ENCODE measurements around the gene C7orf25.

The C7orf25 gene

GRCh38 chr7:42947521-42947920 lies 35.7 kb upstream of the C7orf25 start:
- no peak for TF ChIP-seq EZH2phosphoT487 (IDR thresholded peaks at IDR 0.05; ENCODE audit: low read depth)
- TF ChIP-seq CTCF (IDR thresholded peaks at IDR 0.05; ENCODE audit: low read depth, low read length), result no peak
- Histone ChIP-seq H2AFZ (ENCODE audit: low read depth, low read length) (no peak overlapping the region), H3K9ac (ENCODE audit: low read length) (no peak overlapping the region), H4K20me1 (ENCODE audit: insufficient read depth, low read length) (no peaks in the 10 kb centered on the region), H3K4me3 (ENCODE audit: low read length) (no peak overlapping the region), H3K36me3 (replicated peaks; ENCODE audit: low read depth, low read length) (no peaks in the 10 kb centered on the region), H3K27me3 (ENCODE audit: low read depth, low read length) (no peaks in the 10 kb centered on the region), H3K79me2 (ENCODE audit: low read length) (no peaks in the 10 kb centered on the region), H3K27ac (ENCODE audit: low read length) (no peak overlapping the region), H3K4me1 (ENCODE audit: low read length) (peaks cover 23% of the 10 kb centered on the region), H3K9me3 (ENCODE audit: insufficient read depth, low read length) (no peaks in the 10 kb centered on the region), H3K4me2 (ENCODE audit: low read length) (no peak overlapping the region)

DNA sequence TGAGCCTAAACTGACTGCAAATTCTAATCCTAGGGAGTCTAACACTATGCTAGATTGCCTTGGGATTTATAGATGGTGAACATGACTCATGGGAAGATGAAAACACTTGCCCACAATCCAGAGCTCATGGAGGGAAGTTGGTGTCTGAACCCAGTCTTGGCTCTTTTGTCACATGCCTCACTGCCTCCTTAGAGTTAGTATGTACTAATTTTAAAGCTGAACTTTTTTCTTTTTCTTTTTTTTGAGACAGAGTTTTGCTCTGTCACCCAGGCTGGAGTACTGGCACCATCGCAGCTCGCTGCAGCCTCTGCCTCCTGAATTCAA lies 34.7 kb upstream of the C7orf25 start:
- Histone ChIP-seq H3K27me3 (ENCODE audit: low read depth, low read length) (no peaks in the 10 kb centered on the region), H3K4me2 (ENCODE audit: low read length) (peak overlapping the region; percentile 79), H4K20me1 (ENCODE audit: insufficient read depth, low read length) (no peaks in the 10 kb centered on the region), H2AFZ (ENCODE audit: low read depth, low read length) (peak overlapping the region; percentile 88; the same call in 1 of the 2 replicates), H3K36me3 (replicated peaks; ENCODE audit: low read depth, low read length) (no peaks in the 10 kb centered on the region), H3K9ac (ENCODE audit: low read length) (peak overlapping the region; percentile 69; the same call in 1 of the 2 replicates), H3K79me2 (ENCODE audit: low read length) (no peaks in the 10 kb centered on the region), H3K4me3 (ENCODE audit: low read length) (peak overlapping the region; percentile 67; the same call in 1 of the 2 replicates), H3K27ac (ENCODE audit: low read length) (peak overlapping the region; percentile 79), H3K4me1 (ENCODE audit: low read length) (peaks cover 24% of the 10 kb centered on the region), H3K9me3 (ENCODE audit: insufficient read depth, low read length) (no peaks in the 10 kb centered on the region)
- TF ChIP-seq CTCF (IDR thresholded peaks at IDR 0.05; ENCODE audit: low read depth, low read length) (no peak), EZH2phosphoT487 (IDR thresholded peaks at IDR 0.05; ENCODE audit: low read depth) (no peak)

GRCh38 chr7:42945821-42946626 lies 34.2 kb upstream of the C7orf25 start:
- Histone ChIP-seq H3K79me2 (ENCODE audit: low read length) (no peaks in the 10 kb centered on the region), H3K4me2 (ENCODE audit: low read length) (peak overlapping the region; percentile 79), H3K36me3 (replicated peaks; ENCODE audit: low read depth, low read length) (no peaks in the 10 kb centered on the region), H3K9me3 (ENCODE audit: insufficient read depth, low read length) (no peaks in the 10 kb centered on the region), H4K20me1 (ENCODE audit: insufficient read depth, low read length) (no peaks in the 10 kb centered on the region), H3K9ac (ENCODE audit: low read length) (peak overlapping the region; percentile 69), H3K27ac (ENCODE audit: low read length) (peak overlapping the region; percentile 79), H3K27me3 (ENCODE audit: low read depth, low read length) (no peaks in the 10 kb centered on the region), H3K4me3 (ENCODE audit: low read length) (peak overlapping the region; percentile 67), H3K4me1 (ENCODE audit: low read length) (peaks cover 28% of the 10 kb centered on the region), H2AFZ (ENCODE audit: low read depth, low read length) (peak overlapping the region; percentile 88)
- TF ChIP-seq CTCF (IDR thresholded peaks at IDR 0.05; ENCODE audit: low read depth, low read length), result no peak
- no peak for TF ChIP-seq EZH2phosphoT487 (IDR thresholded peaks at IDR 0.05; ENCODE audit: low read depth)

DNA sequence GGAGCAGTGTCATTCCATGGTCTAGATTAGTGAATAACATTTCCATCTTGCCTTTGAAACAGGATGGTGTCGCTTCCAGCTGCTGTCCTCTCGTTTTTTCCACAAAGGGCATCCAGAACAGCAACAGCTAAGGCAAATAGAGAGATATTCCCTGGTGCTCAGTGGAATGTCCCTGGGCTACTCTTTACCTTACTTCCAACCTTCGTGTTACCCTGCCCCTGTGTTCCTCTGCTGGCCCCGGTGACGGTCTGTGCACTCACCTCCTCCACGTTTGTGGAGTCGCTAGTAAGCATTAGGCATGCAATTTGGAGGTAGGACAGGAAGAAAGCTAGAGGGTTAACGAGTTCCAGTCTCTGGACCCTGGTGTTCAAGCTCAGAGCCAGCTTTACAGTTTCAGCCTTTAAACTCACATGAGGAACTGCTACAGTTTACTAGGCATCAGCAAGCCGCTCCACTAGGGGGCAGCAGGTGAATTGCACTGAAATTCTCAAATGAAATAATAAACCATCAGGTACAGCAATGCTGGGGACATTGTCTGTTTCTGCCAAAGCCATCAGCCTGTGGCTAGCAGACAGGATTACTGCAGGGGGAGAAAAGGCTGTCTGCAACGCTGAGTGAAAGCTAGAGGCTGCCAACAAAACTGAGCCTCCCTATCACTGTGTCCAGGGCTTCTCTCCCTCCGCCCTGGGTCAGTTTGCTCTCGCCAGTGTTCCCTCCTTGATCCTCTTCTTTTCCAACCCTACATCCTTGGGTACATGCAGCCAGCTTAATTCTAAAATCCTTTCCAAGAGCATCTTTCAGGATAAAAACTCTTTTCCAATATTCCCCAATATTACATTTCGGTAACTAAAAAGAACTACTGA lies 29.3 kb upstream of the C7orf25 start:
- Histone ChIP-seq H3K9ac (ENCODE audit: low read length) (no peak overlapping the region), H3K9me3 (ENCODE audit: insufficient read depth, low read length) (no peaks in the 10 kb centered on the region), H3K27me3 (ENCODE audit: low read depth, low read length) (no peaks in the 10 kb centered on the region), H3K4me1 (ENCODE audit: low read length) (peaks cover 51% of the 10 kb centered on the region), H2AFZ (ENCODE audit: low read depth, low read length) (no peak overlapping the region), H3K79me2 (ENCODE audit: low read length) (peaks cover 9% of the 10 kb centered on the region; the same call in 1 of the 2 replicates), H4K20me1 (ENCODE audit: insufficient read depth, low read length) (no peaks in the 10 kb centered on the region), H3K27ac (ENCODE audit: low read length) (peak overlapping the region; percentile 1; the same call in 1 of the 2 replicates), H3K36me3 (replicated peaks; ENCODE audit: low read depth, low read length) (peaks cover 27% of the 10 kb centered on the region), H3K4me2 (ENCODE audit: low read length) (no peak overlapping the region), H3K4me3 (ENCODE audit: low read length) (no peak overlapping the region)
- TF ChIP-seq EZH2phosphoT487 (IDR thresholded peaks at IDR 0.05; ENCODE audit: low read depth) (no peak), CTCF (IDR thresholded peaks at IDR 0.05; ENCODE audit: low read depth, low read length) (peak; percentile 93)

Measured in OCI-LY3 (cell line).